GM21723 (cell line): ENCODE results near the gene ECI2.
A peak's percentile ranks its signal among the peaks of the same experiment; 100 is the strongest.

ENCODE experiments used
- ATAC-seq: cut with Tn5 transposase; IDR thresholded peaks from one replicate; pipeline ENCODE4 v1.9.1; 2021; ENCODE audit warnings: mild to moderate bottlenecking, moderate library complexity; ENCODE audit not compliant: unreplicated experiment

The ECI2 gene

GRCh38 chr6:4134841-4135664 is at the start of gene ECI2:
ECI2 (minus strand) TSS chr6:4135575; CDS start chr6:4135560, 15 bp downstream.
- peak; percentile 51 for ATAC-seq

GRCh38 chr6:4180652-4181255 is 45.4 kb upstream of the ECI2 start:
- ATAC-seq = no peak

GRCh38 chr6:4179960-4180651 is 44.7 kb upstream of the ECI2 start:
- ATAC-seq = no peak

- ATAC-seq = no peak
These were observed 43.5 kb upstream of the ECI2 start for GRCh38 chr6:4178737-4179333.

GRCh38 chr6:4176907-4177306 is 41.5 kb upstream of the ECI2 start:
- no peak for ATAC-seq

GRCh38 chr6:4174042-4174441 is 38.7 kb upstream of the ECI2 start:
- ATAC-seq = no peak

- no peak for ATAC-seq
These were observed 37.0 kb upstream of the ECI2 start for GRCh38 chr6:4172368-4172767.

GRCh38 chr6:4170297-4170696 is 34.9 kb upstream of the ECI2 start:
- ATAC-seq = no peak

GRCh38 chr6:4169028-4169789 is 33.8 kb upstream of the ECI2 start:
- no peak for ATAC-seq

- ATAC-seq = no peak
These were observed 32.5 kb upstream of the ECI2 start for GRCh38 chr6:4167833-4168232.

- ATAC-seq = no peak
These were observed 31.7 kb upstream of the ECI2 start for GRCh38 chr6:4167123-4167522.

- ATAC-seq = no peak
These were observed 29.1 kb upstream of the ECI2 start for GRCh38 chr6:4164456-4164855.

GRCh38 chr6:4164117-4164442 is 28.7 kb upstream of the ECI2 start:
- no peak for ATAC-seq

GRCh38 chr6:4163408-4164116 is 28.2 kb upstream of the ECI2 start:
- ATAC-seq = no peak

GRCh38 chr6:4162370-4162769 is 27.0 kb upstream of the ECI2 start:
- ATAC-seq = no peak

GRCh38 chr6:4159491-4159890 is 24.1 kb upstream of the ECI2 start:
- ATAC-seq = no peak

- no peak for ATAC-seq
These were observed 22.1 kb upstream of the ECI2 start for GRCh38 chr6:4157506-4157905.

- ATAC-seq = peak; percentile 75
These were observed 20.6 kb upstream of the ECI2 start for GRCh38 chr6:4155848-4156466.

- peak; percentile 73 for ATAC-seq
These were observed 18.2 kb upstream of the ECI2 start for GRCh38 chr6:4153514-4153985.

GRCh38 chr6:4145083-4145482 is 9.7 kb upstream of the ECI2 start:
- no peak for ATAC-seq
